Measurements from ENCODE around the gene OR2V2. TPM values are rescaled to one million over a fixed set of nuclear protein-coding genes. Genes with fewer than 3 reads are reported as not detected.

OR2V2 gene
- total RNA-seq, 6 donors from 2014 or later: 1.6 TPM; not detected in 5

DNA sequence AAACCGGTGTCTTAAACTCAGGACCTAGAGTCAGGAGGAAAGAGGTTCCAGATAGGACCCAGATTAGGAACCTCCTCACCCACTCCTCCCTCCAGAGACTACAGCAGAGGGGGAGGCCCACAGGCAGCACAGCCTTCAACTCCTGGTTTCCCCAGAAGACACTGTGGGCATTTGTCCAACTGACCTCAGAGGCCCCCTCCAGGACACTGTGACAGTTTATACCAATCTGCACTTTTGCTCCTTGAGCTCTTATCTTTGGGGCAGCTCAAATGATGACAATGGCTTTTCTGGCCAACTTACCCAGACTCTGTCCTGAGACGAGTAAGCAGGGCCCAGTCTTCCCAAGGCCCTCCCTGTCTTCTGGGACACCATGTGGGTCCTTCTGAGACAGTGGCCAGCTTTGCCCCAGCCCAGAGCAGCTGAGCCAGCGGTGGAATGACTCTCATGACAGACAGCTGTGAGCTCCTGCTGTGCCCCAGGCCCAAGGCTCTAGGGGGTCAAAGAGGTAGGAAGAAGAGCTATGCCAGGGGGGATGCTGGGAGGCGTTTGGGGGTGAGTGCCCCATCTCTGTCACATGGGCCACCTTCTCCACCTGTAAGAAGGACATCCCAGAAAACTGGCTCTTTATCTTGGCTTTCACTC lies 14.3 kb downstream of the OR2V2 start:
- H3K27ac ChIP-seq: no peak overlapping the region
- DNase-seq (no peak), ATAC-seq (ENCODE audit: low FRiP score in 2 of 2) (no peak)
- no peak overlapping the region for H3K4me3 ChIP-seq
- TF ChIP-seq POLR2A (IDR thresholded peaks at IDR 0.05): no peak
- TF ChIP-seq, protein P1, sequence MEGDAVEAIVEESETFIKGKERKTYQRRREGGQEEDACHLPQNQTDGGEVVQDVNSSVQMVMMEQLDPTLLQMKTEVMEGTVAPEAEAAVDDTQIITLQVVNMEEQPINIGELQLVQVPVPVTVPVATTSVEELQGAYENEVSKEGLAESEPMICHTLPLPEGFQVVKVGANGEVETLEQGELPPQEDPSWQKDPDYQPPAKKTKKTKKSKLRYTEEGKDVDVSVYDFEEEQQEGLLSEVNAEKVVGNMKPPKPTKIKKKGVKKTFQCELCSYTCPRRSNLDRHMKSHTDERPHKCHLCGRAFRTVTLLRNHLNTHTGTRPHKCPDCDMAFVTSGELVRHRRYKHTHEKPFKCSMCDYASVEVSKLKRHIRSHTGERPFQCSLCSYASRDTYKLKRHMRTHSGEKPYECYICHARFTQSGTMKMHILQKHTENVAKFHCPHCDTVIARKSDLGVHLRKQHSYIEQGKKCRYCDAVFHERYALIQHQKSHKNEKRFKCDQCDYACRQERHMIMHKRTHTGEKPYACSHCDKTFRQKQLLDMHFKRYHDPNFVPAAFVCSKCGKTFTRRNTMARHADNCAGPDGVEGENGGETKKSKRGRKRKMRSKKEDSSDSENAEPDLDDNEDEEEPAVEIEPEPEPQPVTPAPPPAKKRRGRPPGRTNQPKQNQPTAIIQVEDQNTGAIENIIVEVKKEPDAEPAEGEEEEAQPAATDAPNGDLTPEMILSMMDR (IDR thresholded peaks at IDR 0.05): no peak
- TF ChIP-seq EP300 (IDR thresholded peaks at IDR 0.05): no peak
- TF ChIP-seq POLR2AphosphoS5 (IDR thresholded peaks at IDR 0.05): no peak
- 68 to 69% methylated on average over 4 of the region's 4 CpGs for WGBS, 2 donors
- H3K4me1 ChIP-seq: peaks cover 0 to 18% (median 3%) of the 10 kb centered on the region in 4 donors
- peaks cover 0 to 5% (median 0%) of the 10 kb centered on the region in 4 donors for H3K27me3 ChIP-seq
- H3K9me3 ChIP-seq: no peaks in the 10 kb centered on the region
- H3K36me3 ChIP-seq: no peaks in the 10 kb centered on the region

DNA sequence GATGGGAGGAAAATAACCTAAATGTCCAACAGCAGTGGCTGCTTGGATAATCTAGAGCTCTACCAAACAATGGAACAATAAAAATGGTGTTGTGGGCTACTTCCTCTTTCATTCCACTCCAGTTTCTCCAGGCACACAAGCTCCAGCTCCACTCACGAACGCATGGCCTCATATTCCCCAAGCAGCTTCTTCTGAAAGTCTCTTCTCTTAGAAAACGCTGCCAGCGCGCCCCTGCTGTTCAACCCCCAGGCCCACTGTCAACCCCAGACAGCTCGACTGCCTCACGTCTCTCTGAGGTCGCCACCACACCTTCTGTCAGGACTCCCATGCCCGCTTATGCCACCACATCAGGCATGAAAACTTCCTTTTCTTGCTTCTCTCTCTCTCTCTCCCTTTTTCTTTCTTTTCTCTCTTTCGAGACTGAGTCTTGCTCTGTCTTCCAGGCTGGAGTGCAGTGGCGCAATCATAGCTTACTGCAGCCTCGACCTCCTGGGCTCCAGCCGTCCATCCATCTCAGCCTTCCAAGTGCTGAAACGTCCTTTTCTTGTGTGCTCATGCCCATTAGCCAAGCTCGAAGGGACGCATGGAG lies 16.2 kb downstream of the OR2V2 start:
- H3K36me3 ChIP-seq: no peaks in the 10 kb centered on the region
- TF ChIP-seq, protein P1 (IDR thresholded peaks at IDR 0.05): no peak
- no peak for TF ChIP-seq POLR2AphosphoS5 (IDR thresholded peaks at IDR 0.05)
- TF ChIP-seq POLR2A (IDR thresholded peaks at IDR 0.05): no peak
- no peak for TF ChIP-seq EP300 (IDR thresholded peaks at IDR 0.05)
- peaks cover 0 to 8% (median 0%) of the 10 kb centered on the region in 4 donors for H3K27me3 ChIP-seq
- ATAC-seq (ENCODE audit: low FRiP score in 2 of 2) (no peak), DNase-seq (no peak)
- H3K27ac ChIP-seq: no peak overlapping the region
- H3K4me3 ChIP-seq: no peak overlapping the region
- peaks cover 0 to 18% (median 3%) of the 10 kb centered on the region in 4 donors for H3K4me1 ChIP-seq
- H3K9me3 ChIP-seq: no peaks in the 10 kb centered on the region
- WGBS, 2 donors: 40 to 47% methylated on average over 16 of the region's 16 CpGs

DNA sequence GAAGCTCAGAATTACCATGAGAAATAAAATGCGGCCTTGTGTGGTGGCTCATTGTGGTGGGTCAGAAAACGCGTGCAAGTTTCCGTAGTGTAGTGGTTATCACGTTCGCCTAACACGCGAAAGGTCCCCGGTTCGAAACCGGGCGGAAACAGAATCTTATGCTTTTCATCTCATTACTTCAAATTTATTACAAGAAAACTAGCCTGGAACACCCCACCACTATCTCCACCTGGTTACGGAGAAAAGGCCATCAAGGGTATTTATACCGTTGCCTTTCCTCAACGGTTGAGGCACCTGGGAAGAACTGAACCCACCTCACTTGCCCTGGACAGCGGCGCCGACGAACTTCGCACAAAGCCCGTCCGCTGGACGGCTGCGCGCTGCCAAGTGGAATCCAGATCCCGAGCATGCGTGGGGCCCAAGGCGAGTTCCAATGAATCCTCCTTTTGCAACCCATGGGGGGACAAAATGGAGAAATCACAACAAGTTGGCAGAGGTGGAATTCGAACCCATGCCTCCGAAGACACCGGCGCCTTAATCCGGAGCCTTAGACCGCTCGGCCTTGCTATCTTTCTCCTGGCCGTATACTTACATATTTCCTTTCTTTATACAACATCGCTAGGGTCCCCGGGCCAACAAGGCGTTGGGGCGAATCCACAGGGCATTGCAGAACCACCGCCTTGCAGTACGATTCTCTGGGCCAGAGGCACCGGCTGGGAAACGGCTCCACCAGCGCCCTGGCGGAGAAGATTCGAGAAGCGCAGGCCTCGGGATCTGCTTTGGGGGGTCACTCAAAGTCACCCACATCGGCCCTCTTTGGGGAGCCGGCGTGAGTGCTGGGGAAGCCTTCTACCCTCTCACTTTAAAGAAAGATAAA lies 16.9 kb downstream of the OR2V2 start:
- Histone ChIP-seq H3K36me3 (no peaks in the 10 kb centered on the region), H3K4me3 (no peak overlapping the region), H3K27ac (no peak overlapping the region), H3K4me1 (peaks cover 0 to 15% (median 3%) of the 10 kb centered on the region in 4 donors), H3K9me3 (no peaks in the 10 kb centered on the region), H3K27me3 (peaks cover 0 to 11% (median 0%) of the 10 kb centered on the region in 4 donors)
- ATAC-seq (ENCODE audit: low FRiP score in 2 of 2) (no peak), DNase-seq (no peak)
- TF ChIP-seq POLR2A (IDR thresholded peaks at IDR 0.05) (no peak), EP300 (IDR thresholded peaks at IDR 0.05) (no peak), POLR2AphosphoS5 (IDR thresholded peaks at IDR 0.05) (no peak)
- TF ChIP-seq, protein P1 (IDR thresholded peaks at IDR 0.05): no peak
- WGBS, 2 donors: 20 to 32% methylated on average over 38 to 45 of the region's 52 CpGs

DNA sequence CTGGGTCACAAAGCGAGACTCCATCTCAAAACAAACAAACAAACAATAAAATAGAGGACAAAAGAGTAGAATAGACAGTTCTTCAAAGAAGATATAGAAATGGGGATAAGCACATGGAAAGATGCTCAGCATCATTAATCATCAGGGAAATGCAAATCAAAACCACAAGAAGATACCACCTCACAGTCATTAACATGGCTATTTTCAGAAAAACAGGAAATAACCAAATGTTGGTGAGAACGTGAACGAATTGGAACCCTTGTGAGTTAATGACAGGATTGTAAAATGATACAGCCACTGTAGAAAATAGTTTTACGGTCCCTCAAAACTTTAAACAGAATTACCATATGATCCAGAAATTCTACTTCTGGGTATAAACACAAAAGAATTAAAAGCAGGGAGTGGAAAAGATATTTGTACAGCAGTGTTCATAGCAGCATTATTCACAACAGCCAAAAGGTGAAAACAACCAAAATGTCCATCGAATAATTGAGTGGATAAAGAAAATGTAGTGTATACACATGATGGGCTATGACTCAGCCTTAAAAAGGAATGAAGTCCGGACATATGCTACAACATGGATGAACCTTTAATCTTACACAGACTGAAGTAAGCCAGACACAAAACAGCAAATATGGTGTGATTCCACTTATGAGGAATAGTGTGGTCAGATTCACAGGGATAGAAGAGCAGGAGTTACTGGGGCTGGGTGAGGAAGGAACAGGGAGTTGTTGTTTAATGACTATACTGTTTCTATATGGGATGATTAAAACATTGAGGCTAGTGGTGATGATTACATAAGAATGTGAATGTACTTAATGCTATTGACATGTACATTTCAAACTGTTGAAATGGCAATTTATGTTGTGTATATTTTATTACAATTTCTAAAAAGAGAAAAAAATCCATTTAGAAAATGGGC lies 19.7 kb downstream of the OR2V2 start:
- TF ChIP-seq EP300 (IDR thresholded peaks at IDR 0.05): no peak
- TF ChIP-seq, protein P1 (IDR thresholded peaks at IDR 0.05): no peak
- TF ChIP-seq POLR2AphosphoS5 (IDR thresholded peaks at IDR 0.05): no peak
- TF ChIP-seq POLR2A (IDR thresholded peaks at IDR 0.05): no peak
- Histone ChIP-seq H3K9me3 (no peaks in the 10 kb centered on the region), H3K36me3 (no peaks in the 10 kb centered on the region), H3K27ac (no peak overlapping the region), H3K4me1 (peaks cover 0 to 10% (median 6%) of the 10 kb centered on the region in 4 donors), H3K4me3 (no peak overlapping the region), H3K27me3 (peaks cover 1 to 30% (median 11%) of the 10 kb centered on the region in 4 donors)
- 63 to 80% methylated on average over 6 of the region's 6 CpGs for WGBS, 2 donors
- DNase-seq (no peak), ATAC-seq (ENCODE audit: low FRiP score in 2 of 2) (no peak)
